Measurements from ENCODE around the gene ADAMTS6.

GRCh38 chr5:65244031-65244430 is 237.7 kb downstream of the ADAMTS6 start:
- TF ChIP-seq CTCF (IDR thresholded peaks at IDR 0.05) (no peak), POLR2AphosphoS5 (IDR thresholded peaks at IDR 0.05) (no peak), POLR2A (IDR thresholded peaks at IDR 0.05) (no peak)
